Erythroblast (primary cell): ENCODE results near the gene NUP98.

ENCODE experiments used
- GATA1 ChIP-seq: IDR thresholded peaks from 2 replicates; pipeline ENCODE4 v1.6.1; 2011; ENCODE audit warnings: low read depth, mild to moderate bottlenecking, control low read depth, low read length, moderate library complexity
- POLR2A ChIP-seq: IDR thresholded peaks from 2 replicates; pipeline ENCODE4 v1.6.1; 2011; ENCODE audit warnings: mild to moderate bottlenecking, low read length

GRCh38 chr11:3703383-3703782, 94.0 kb downstream of the NUP98 start:
- no peak for TF ChIP-seq POLR2A
- TF ChIP-seq GATA1, result no peak
